Keratinocyte (primary cell): ENCODE measurements around the gene USP16.

ENCODE experiments used
- CTCF ChIP-seq, 3 experiments: IDR thresholded peaks in 1 of 3; conservative IDR thresholded peaks in 1 of 3; optimal IDR thresholded peaks in 1 of 3; 2 replicates in 2 of 3; 3 replicates in 1 of 3; pipeline versions ENCODE3 to v1.5.1; 2011; ENCODE audit warnings: low read length in 3 of 3, mild to moderate bottlenecking in 3 of 3, moderate library complexity in 2 of 3, control low read depth in 1 of 3, inconsistent platforms in 1 of 3; ENCODE audit not compliant: insufficient read depth in 2 of 3; ENCODE audit errors: extremely low read depth in 1 of 3
- EZH2 ChIP-seq: IDR thresholded peaks from one replicate; pipeline ENCODE4 v1.6.1; 2012; ENCODE audit warnings: inconsistent platforms, mild to moderate bottlenecking, low read length, moderate library complexity

GRCh38 chr21:29085106-29085752, 60.8 kb downstream of the USP16 start:
- TF ChIP-seq CTCF (optimal IDR thresholded peaks at IDR 0.05 in 1 of 3, IDR thresholded peaks at IDR 0.05 in 1 of 3, conservative IDR thresholded peaks at IDR 0.05 in 1 of 3; ENCODE audit: extremely low read depth in 1 of 3, insufficient read depth in 2 of 3, low read length in 3 of 3) (no peak), EZH2 (no peak)
